Measurements from ENCODE around the gene RHCE. TPM values are rescaled to one million over a fixed set of nuclear protein-coding genes. Genes with fewer than 3 reads are reported as not detected.

The RHCE gene
- total and polyA plus RNA-seq, 2 of the 8 experiments (the other 6 are each of a cell fraction or from before 2014, with no cell fraction given), result 0.23 to 0.50 TPM

- no peak for TF ChIP-seq CHD7 (IDR thresholded peaks at IDR 0.05; ENCODE audit: insufficient replicate concordance, low read length)
- no peak for TF ChIP-seq POU5F1 (IDR thresholded peaks at IDR 0.05; ENCODE audit: low read depth, low read length)
- TF ChIP-seq CREB1 (IDR thresholded peaks at IDR 0.05), result no peak
- TF ChIP-seq TBP (IDR thresholded peaks at IDR 0.05; ENCODE audit: low read depth, low read length), result no peak
- no peak for TF ChIP-seq SRF (IDR thresholded peaks at IDR 0.05; ENCODE audit: low read depth, low read length)
- TF ChIP-seq E2F6 (IDR thresholded peaks at IDR 0.05), result no peak
- TF ChIP-seq NRF1 (IDR thresholded peaks at IDR 0.05; ENCODE audit: low read depth, low read length), result no peak
- no peak for TF ChIP-seq CEBPB (IDR thresholded peaks at IDR 0.05; ENCODE audit: low read depth, low read length)
Observed at GRCh38 chr1:25433389-25434186, 13.0 kb upstream of the RHCE start (continued).

Measured in H1 (cell line).